ENCODE results near the gene TUT4. TPM values are rescaled to one million over a fixed set of nuclear protein-coding genes. Genes with fewer than 3 reads are reported as not detected.

Gene TUT4
- total and polyA plus RNA-seq, 2 experiments from 2014 or later = 69.9 to 116 TPM

- TF ChIP-seq ZNF462 (CRISPR knock-in tag; IDR thresholded peaks at IDR 0.05) (no peak), CTCF (conservative IDR thresholded peaks at IDR 0.05; ENCODE audit: low read depth in 2 of 2) (no peak), POLR2AphosphoS5 (IDR thresholded peaks at IDR 0.05; ENCODE audit: low read depth) (no peak), ZNF114 (CRISPR knock-in tag; IDR thresholded peaks at IDR 0.05) (no peak), STAT1 (IDR thresholded peaks at IDR 0.05; ENCODE audit: unreplicated experiment) (no peak), ZNF331 (CRISPR knock-in tag; IDR thresholded peaks at IDR 0.05; ENCODE audit: low read depth) (no peak), REST (IDR thresholded peaks at IDR 0.05; ENCODE audit: unreplicated experiment) (no peak), NANOG (IDR thresholded peaks at IDR 0.05; ENCODE audit: borderline replicate concordance) (no peak)
Measured at GRCh38 chr1:52532247-52532646, 20.6 kb downstream of the TUT4 start (continued).

Data from GM23338 (cell line).